ENCODE data around the gene KCTD7.

DNA sequence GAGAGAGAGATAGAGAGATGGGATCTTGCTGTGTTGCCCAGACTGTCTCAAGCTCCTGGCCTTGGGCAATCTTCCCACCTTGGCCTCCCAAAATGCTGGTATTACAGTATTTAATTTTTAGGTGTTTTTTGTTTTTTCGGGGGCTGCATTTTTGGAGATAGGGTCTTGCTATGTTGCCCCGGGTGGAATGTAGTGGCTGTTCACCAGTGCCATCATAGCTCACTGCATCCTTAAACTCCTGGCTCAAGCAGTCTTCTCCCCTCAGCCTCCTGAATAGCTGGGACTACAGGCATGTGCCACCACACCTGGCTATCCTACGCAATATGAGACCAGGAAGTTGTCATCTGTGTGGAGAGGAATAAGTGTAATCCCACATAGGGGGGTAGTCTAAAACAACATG, 42.4 kb downstream of the KCTD7 start:
- TF ChIP-seq ZNF274 (IDR thresholded peaks at IDR 0.05; ENCODE audit: low read depth, low read length) (no peak), SUZ12 (IDR thresholded peaks at IDR 0.05; ENCODE audit: extremely low read depth, insufficient read depth, insufficient read length) (no peak), YY1 (IDR thresholded peaks at IDR 0.05; ENCODE audit: insufficient read depth, insufficient read length) (no peak)

Measured in NT2/D1 (cell line).